Heart right ventricle (tissue), 16 donors: ENCODE data around the gene SCYL2. TPM values are rescaled to one million over a fixed set of nuclear protein-coding genes. Genes with fewer than 3 reads are reported as not detected.

Experiments
- ATAC-seq, 8 donors: fragments of 200-7000 bp; cut with Tn5 transposase; one replicate each; pipeline ENCODE4 v1.9.1; 2020; ENCODE audit warnings: mild to moderate bottlenecking in 8 of 8, moderate library complexity in 8 of 8, moderate number of reproducible peaks in 1 of 8
- DNase-seq, 2 donors: peaks; one replicate each; pipeline ENCODE4 v3.0.0-alpha.2; 2020
- H3K27ac ChIP-seq, 10 donors: fragments of 200-600 bp; sonication (generic) in 2 of 10; one replicate each; pipeline versions ENCODE4 v1.5.0 to v1.8.0; 2020 to 2022; ENCODE audit warnings: mild to moderate bottlenecking in 3 of 10
- H3K27me3 ChIP-seq, 7 donors: fragments of 200-600 bp; one replicate each; pipeline ENCODE4 v1.8.0; 2021 to 2022; ENCODE audit warnings: mild to moderate bottlenecking in 2 of 7
- H3K36me3 ChIP-seq, 9 donors: fragments of 200-600 bp; sonication (generic) in 1 of 9; one replicate each; pipeline versions ENCODE4 v1.5.0 to v1.8.0; 2020 to 2022; ENCODE audit warnings: mild to moderate bottlenecking in 2 of 9
- H3K4me1 ChIP-seq, 9 donors: fragments of 200-600 bp; sonication (generic) in 1 of 9; one replicate each; pipeline versions ENCODE4 v1.5.0 to v1.8.0; 2020 to 2022; ENCODE audit warnings: mild to moderate bottlenecking in 4 of 9
- H3K4me3 ChIP-seq, 10 donors: fragments of 200-600 bp; sonication (generic) in 2 of 10; one replicate each; pipeline versions ENCODE4 v1.5.0 to v1.8.0; 2020 to 2022; ENCODE audit warnings: mild to moderate bottlenecking in 7 of 10, moderate library complexity in 2 of 10
- H3K9me3 ChIP-seq, 11 donors: fragments of 200-600 bp in 10 of 11; sonication (generic) in 2 of 11; one replicate each; pipeline versions ENCODE4 v1.5.0 to v1.8.0; 2013 to 2022; ENCODE audit warnings: mild to moderate bottlenecking in 2 of 11, control low read depth in 1 of 11, moderate library complexity in 1 of 11
- WGBS, 2 donors: extraction: QIAGEN DNeasy Blood & Tissue Kit; methylation state at CpG; one replicate each; pipeline ENCODE4 v1.1.7; 2013; ENCODE audit warnings: inconsistent platforms in 1 of 2; 5-methylcytosine and 5-hydroxymethylcytosine counted together
- intact Hi-C, 10 donors: fragments of 100-400 bp; cut with DNase I; formaldehyde crosslinking; loops; one replicate each; pipeline versions ENCODE4 v1.11.1 to v1.14.2; 2022
- polyA plus RNA-seq, 2 donors: library from polyadenylated mRNA; stranded (reverse); fragments of 200-250 nt; gene quantifications; one replicate each; pipeline ENCODE4 v1.2.3, GENCODE V29; 2013
- total RNA-seq, 10 donors: library from RNA; stranded (reverse); fragmentation: NEBNext Ultra II Directional in 3 of 10; extraction: Animal tissue kit (Norgen Biotek cat#: 25700) in 3 of 10; gene quantifications; one replicate each; pipeline versions ENCODE4 v1.2.1 to v1.2.4, GENCODE V29; 2021 to 2023
- TF ChIP-seq, protein P1 (sequence below), 9 donors: fragments of 200-600 bp; sonication (generic) in 2 of 9; IDR thresholded peaks; one replicate each; pipeline versions ENCODE4 v1.5.0 to v1.8.0; 2021 to 2022; ENCODE audit warnings: antibody characterized with exemption in 9 of 9, mild to moderate bottlenecking in 5 of 9, moderate library complexity in 1 of 9
- donor health status: Arrhythmogenic right ventricular cardiomyopathy.
- donor health status: ischemic (EF 13 %, LVEDD 7.1; RV severe dilation, severe dysfunction).
- donor health status: healthy with polysubstance abuse.
- donor health status: DM: no; HTN: yes; CAD: no.
- donor health status: DM: no; HTN: no; CAD: no.
- donor health status: ischemic (EF 25% LVEDD 6.9; RV normal size, moderate dysfunction).
- donor health status: ischemic (EF 25% LVEDD 5.7; RV mildly dilated, moderate dysfunction).
- donor health status: healthy.
- donor health status: DM: yes; HTN: yes; CAD: no.
- donor health status: Ischemic cardiomyopathy.
- donor health status: ischemic (EF 35%, LVEDD 5.7; RV mildly dilated, moderate dysfunction).
- donor health status: nonischemic (EF 11% LVEDD 7.7; RV severe dilation, severe dysfunction).
- donor health status: DM: yes; HTN: yes; CAD: no.
- donor health status: PGD.
- donor health status: ischemic (EF 29% LVEDD 5.4; RV normal size, mild dysfunction).
- donor health status: nonischemic (EF 23%, LVEDD 6.1; RV moderate dilation, normal function).

Gene SCYL2
- total and polyA plus RNA-seq, 12 donors, result 9.5 to 40.0 (median 32.1) TPM

DNA sequence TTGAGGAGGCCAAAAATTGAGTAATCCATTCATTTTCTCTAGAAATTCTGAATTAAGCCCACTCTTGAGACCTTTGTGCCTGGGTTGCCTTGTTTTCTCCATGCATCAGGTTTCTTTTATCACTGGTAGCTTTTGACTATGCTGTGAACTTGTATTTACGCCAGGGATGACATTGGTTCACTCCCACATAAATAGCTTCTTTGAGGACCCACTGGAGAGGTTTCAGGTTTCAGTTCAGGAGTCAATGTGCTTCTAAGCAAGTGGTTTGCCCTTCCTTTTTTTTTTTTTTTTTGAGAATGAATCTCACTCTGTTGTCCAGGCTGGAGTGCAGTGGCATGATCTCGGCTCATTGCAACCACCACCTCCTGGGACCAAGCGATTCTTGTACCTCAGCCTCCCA lies 79.7 kb downstream of the SCYL2 start:
- 73 to 82% methylated on average over 3 of the region's 3 CpGs for WGBS, 2 donors
- Histone ChIP-seq H3K36me3 (peaks cover 0 to 11% (median 0%) of the 10 kb centered on the region in 9 donors), H3K27me3 (no peaks in the 10 kb centered on the region), H3K27ac (no peak overlapping the region), H3K4me1 (no peaks in the 10 kb centered on the region), H3K4me3 (no peak overlapping the region), H3K9me3 (peaks cover 0 to 7% (median 0%) of the 10 kb centered on the region in 11 donors)
- DNase-seq (no peak), ATAC-seq (no peak)
- TF ChIP-seq, protein P1, sequence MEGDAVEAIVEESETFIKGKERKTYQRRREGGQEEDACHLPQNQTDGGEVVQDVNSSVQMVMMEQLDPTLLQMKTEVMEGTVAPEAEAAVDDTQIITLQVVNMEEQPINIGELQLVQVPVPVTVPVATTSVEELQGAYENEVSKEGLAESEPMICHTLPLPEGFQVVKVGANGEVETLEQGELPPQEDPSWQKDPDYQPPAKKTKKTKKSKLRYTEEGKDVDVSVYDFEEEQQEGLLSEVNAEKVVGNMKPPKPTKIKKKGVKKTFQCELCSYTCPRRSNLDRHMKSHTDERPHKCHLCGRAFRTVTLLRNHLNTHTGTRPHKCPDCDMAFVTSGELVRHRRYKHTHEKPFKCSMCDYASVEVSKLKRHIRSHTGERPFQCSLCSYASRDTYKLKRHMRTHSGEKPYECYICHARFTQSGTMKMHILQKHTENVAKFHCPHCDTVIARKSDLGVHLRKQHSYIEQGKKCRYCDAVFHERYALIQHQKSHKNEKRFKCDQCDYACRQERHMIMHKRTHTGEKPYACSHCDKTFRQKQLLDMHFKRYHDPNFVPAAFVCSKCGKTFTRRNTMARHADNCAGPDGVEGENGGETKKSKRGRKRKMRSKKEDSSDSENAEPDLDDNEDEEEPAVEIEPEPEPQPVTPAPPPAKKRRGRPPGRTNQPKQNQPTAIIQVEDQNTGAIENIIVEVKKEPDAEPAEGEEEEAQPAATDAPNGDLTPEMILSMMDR (IDR thresholded peaks at IDR 0.05), result no peak
- intact Hi-C loops, result loop anchor here in 8 of 10 donors (5.0 to 10.0 kb wide), 8 partner anchors 56 to 396 kb away; no protein-coding TSS in a partner anchor

DNA sequence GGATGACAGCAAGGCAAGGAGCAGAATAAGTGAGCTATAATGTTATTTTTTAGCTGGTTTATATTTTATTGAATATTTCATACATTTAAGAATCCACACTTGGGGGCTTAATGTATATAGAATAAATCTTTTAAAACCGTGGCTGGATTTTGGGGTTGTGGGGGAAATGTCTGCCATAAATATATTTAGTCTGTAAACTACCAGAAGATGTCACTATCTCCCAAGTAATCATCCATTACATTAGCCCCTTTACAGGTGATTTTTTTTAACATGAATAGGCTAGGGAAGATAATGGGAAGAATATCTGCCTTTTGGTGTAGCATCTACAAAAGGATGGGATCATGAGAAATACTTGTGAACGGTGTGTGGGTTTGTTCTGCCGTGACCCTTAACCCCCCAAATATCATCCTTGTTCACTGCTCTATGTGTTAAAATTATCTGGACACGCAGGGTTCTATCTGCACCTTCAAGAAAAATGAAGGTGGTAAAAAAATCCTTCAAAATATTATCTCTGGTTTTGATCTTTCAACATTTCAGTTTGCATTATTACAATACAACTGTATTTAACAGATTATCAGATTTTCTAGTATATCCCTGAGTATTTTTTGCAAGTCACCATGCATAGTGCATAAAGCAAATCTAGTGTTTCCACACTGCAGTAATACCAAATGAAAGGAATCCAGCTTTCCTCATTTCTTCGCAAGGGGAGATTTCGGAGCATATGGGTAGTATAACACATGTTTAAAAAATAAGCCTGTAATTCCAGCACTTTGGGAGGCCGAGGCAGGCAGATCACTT lies 81.9 kb downstream of the SCYL2 start:
- Histone ChIP-seq H3K27me3 (peaks cover 0 to 4% (median 0%) of the 10 kb centered on the region in 7 donors), H3K4me1 (no peaks in the 10 kb centered on the region), H3K27ac (no peak overlapping the region), H3K4me3 (no peak overlapping the region), H3K9me3 (no peaks in the 10 kb centered on the region), H3K36me3 (no peaks in the 10 kb centered on the region)
- intact Hi-C loops, result loop anchor here in 8 of 10 donors (1.0 to 10.0 kb wide), 10 partner anchors 53 to 393 kb away; no protein-coding TSS in a partner anchor
- WGBS, 2 donors, result 76 to 77% methylated on average over 7 of the region's 7 CpGs
- TF ChIP-seq, protein P1 (IDR thresholded peaks at IDR 0.05), result peak in 7 of 9 donors; percentile 21 to 63 (median 50)
- DNase-seq (no peak), ATAC-seq (peak in 2 of 8 donors; percentile 42 to 50)

DNA sequence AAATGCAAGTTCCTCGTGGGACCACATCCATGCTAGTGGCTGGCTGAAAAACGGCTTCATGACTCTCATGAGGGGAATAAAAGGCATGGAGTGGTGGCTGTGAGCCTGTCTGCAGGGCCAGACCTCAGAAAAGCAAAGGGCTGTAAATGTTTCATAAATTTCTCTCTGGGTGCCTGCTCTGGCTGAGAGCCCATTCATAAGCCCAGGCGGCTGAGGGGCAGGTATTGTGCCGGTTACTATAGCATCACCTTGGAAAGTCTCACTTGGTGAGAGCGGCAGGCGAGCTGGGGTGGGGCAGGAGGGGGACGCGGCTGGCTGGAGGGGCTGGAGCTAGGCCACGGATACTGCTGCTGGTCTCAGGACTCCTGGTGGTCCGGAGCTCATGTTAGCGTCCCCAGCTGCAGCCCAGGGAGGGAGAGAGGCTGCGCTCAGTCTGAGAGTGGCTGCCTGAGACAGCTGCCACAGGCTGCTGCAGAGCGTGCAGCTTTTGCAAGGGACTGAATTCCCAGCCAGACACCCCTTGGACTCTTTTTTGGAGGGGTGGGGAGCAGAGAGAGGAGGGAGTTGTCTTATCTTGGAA lies 89.8 kb downstream of the SCYL2 start, which contains the start of gene SLC17A8:
TSS of gene SLC17A8 (plus strand) at position 431 of the 580 bp plus-strand sequence. CDS start 318 bp downstream, outside the sequence.
- Histone ChIP-seq H3K4me1 (peaks cover 0 to 25% (median 6%) of the 10 kb centered on the region in 9 donors), H3K9me3 (no peaks in the 10 kb centered on the region), H3K4me3 (no peak within 1 kb of the TSS), H3K27me3 (peaks cover 0 to 19% (median 15%) of the 10 kb centered on the region in 7 donors), H3K36me3 (no peaks in the 10 kb centered on the region), H3K27ac (no peak within 1 kb of the TSS)
- intact Hi-C loops, result loop anchor here in 2 of 10 donors (10.0 kb wide), 2 partner anchors 198 to 378 kb away; no protein-coding TSS in a partner anchor
- ATAC-seq (no peak), DNase-seq (no peak)
- TF ChIP-seq, protein P1 (IDR thresholded peaks at IDR 0.05), result no peak
- WGBS, 2 donors, result 28 to 32% methylated on average over 13 of the region's 13 CpGs

DNA sequence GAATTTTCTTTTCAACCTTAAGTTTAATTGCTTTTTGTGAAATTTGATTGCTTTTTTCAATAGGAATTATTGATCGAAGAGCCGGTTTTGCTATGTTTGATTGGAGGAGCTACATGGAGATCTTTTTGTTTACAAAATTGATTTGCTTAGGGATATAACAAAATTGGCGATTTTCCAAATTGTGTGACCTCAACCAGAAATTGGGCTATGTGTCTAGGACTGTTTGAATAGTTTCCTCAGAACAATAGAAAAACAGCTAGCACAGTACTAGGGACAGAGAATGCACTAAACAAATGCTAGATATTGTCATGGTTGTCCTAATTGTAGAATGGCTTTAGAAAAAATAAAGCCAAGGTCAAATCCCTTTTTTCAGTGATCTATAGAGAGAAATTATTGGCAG lies 92.3 kb downstream of the SCYL2 start:
- TF ChIP-seq, protein P1 (IDR thresholded peaks at IDR 0.05), result no peak
- DNase-seq (no peak), ATAC-seq (peak in 1 of 8 donors; percentile 70)
- peaks cover 0 to 27% (median 7%) of the 10 kb centered on the region in 9 donors for H3K4me1 ChIP-seq
- peak overlapping the region in 3 of 10 donors; percentile 36 to 58 (median 45) for H3K27ac ChIP-seq
- H3K9me3 ChIP-seq, result no peaks in the 10 kb centered on the region
- intact Hi-C loops, result loop anchor here in 2 of 10 donors (10.0 kb wide), 2 partner anchors 196 to 376 kb away; no protein-coding TSS in a partner anchor
- H3K4me3 ChIP-seq, result no peak overlapping the region
- WGBS, 2 donors, result 70 to 71% methylated on average over 3 of the region's 3 CpGs
- H3K36me3 ChIP-seq, result no peaks in the 10 kb centered on the region
- H3K27me3 ChIP-seq, result peaks cover 0 to 19% (median 11%) of the 10 kb centered on the region in 7 donors
